T-helper 2 cell (primary cell): ENCODE data around the gene MYO16.
"Not testable (repeated sequence)": the region's sequence is repeated elsewhere in the genome, so short reads cannot be mapped to it uniquely, and the experiment has no call there.

Source experiments
- DNase-seq, 5 experiments: peaks; one replicate each; pipeline versions ENCODE4 v3.0.0 to v3.0.0-alpha.2; 2012 to 2022

MYO16 gene

GRCh38 chr13:108903613-108904012, 274.2 kb downstream of the MYO16 start:
- DNase-seq: no peak

GRCh38 chr13:108911807-108912206, 282.4 kb downstream of the MYO16 start:
- DNase-seq: no peak

GRCh38 chr13:108913731-108914130, 284.3 kb downstream of the MYO16 start:
- not testable (repeated sequence) for DNase-seq

- peak in 1 of 5 experiments; percentile 24 for DNase-seq
Observed at GRCh38 chr13:108915095-108915633, 285.8 kb downstream of the MYO16 start.

- peak in 3 of 5 experiments; percentile 18 to 86 (median 66) for DNase-seq
Observed at GRCh38 chr13:108915634-108916512, 286.5 kb downstream of the MYO16 start.

- DNase-seq: no peak
Observed at GRCh38 chr13:108917581-108917980, 288.2 kb downstream of the MYO16 start.

- DNase-seq: no peak
Observed at GRCh38 chr13:108919036-108919907, 289.9 kb downstream of the MYO16 start.

GRCh38 chr13:108920137-108920536, 290.7 kb downstream of the MYO16 start:
- no peak for DNase-seq

GRCh38 chr13:108921238-108921637, 291.8 kb downstream of the MYO16 start:
- no peak for DNase-seq

- DNase-seq: no peak
Observed at GRCh38 chr13:108922108-108922507, 292.7 kb downstream of the MYO16 start.

- no peak for DNase-seq
Observed at GRCh38 chr13:108923386-108924047, 294.1 kb downstream of the MYO16 start.

GRCh38 chr13:108924134-108924533, 294.7 kb downstream of the MYO16 start:
- no peak for DNase-seq

- no peak for DNase-seq
Observed at GRCh38 chr13:108924541-108924940, 295.1 kb downstream of the MYO16 start.

- no peak for DNase-seq
Observed at GRCh38 chr13:108925070-108925469, 295.7 kb downstream of the MYO16 start.

GRCh38 chr13:108926862-108927261, 297.5 kb downstream of the MYO16 start:
- no peak for DNase-seq

GRCh38 chr13:108927615-108928014, 298.2 kb downstream of the MYO16 start:
- no peak for DNase-seq

- no peak for DNase-seq
Observed at GRCh38 chr13:108929532-108930206, 300.3 kb downstream of the MYO16 start.

- DNase-seq: no peak
Observed at GRCh38 chr13:108932196-108932595, 302.8 kb downstream of the MYO16 start.

- no peak for DNase-seq
Observed at GRCh38 chr13:108933061-108933460, 303.6 kb downstream of the MYO16 start.

GRCh38 chr13:108938155-108938554, 308.7 kb downstream of the MYO16 start:
- no peak for DNase-seq

- no peak for DNase-seq
Observed at GRCh38 chr13:108940121-108940520, 310.7 kb downstream of the MYO16 start.

GRCh38 chr13:108943842-108944241, 314.4 kb downstream of the MYO16 start:
- no peak for DNase-seq
